ENCODE measurements around the gene LRMDA.

Gene LRMDA

GRCh38 chr10:76088980-76089379 lies 657.6 kb downstream of the LRMDA start:
- intact Hi-C loops (cut with DNase I), result no loop called here
- DNase-seq, result no peak

DNA sequence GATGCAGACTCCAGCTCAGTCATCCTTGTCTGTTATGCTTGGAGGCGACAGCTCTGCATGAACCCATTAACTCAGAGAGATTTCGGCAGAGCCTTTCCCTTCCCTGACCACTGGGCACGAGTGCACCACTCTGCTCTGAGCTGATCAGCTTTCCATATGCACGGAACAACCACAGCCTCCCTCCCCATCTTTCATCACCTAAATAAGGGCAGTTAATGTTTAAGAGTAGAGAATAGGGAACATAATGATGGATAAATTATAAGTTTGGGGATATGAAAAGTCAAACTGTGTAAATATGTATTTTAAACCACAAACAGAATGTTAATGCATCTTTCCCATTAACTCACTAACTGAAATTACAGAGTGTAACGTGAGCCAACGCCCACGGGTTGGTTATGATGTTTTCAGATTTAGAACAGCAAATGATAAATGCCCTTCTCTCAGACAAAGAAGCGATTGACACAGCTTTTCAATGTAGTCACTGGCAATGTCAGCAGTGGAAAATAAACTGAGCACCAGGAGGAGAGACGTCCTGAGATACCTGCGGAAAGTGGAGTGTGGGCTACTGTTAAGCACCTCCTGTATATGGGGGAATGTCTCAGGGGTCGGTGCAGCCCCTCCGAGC lies 658.2 kb downstream of the LRMDA start:
- intact Hi-C loops (cut with DNase I), result no loop called here
- DNase-seq, result no peak

DNA sequence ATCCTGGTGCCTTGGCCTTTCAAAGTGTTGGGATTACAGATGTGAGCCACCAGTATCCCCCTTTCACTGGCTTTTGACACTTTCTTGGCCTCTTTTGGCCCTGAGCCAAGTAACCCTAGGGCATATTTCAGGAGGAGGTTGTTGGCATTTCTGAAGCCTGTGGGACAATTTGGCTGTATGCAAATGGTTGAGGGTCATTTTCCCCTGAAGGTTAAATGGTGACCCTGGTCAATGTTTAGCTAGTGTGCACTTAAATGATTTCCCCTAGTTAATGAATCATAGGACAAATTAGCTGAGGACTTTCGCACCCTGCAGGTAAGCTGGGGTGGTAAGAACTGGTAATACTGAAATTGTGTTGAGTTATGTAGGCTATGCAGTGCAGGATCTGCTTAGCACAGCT lies 660.5 kb downstream of the LRMDA start:
- no peak for DNase-seq
- intact Hi-C loops (cut with DNase I), result no loop called here

DNA sequence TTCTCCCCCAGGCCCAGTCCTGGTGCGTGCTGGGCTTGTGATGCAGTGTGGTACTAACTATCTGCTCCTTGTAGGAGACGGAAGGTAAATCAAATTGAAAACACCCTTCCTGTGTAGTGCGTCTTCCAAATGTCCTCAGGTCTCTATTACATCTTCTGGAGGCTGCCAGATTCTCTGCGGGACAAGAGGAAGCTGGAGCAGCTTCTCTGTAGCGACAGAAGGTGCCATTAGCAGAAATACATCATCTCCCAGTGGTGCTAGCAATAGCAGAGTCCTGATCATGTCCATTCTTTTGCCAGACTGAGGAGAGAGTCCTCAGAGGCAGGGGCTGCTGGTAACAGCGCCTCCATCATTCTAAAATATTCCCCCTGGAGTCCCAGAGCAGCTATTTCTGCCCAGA lies 675.2 kb downstream of the LRMDA start:
- no peak for DNase-seq
- intact Hi-C loops (cut with DNase I), result no loop called here

DNA sequence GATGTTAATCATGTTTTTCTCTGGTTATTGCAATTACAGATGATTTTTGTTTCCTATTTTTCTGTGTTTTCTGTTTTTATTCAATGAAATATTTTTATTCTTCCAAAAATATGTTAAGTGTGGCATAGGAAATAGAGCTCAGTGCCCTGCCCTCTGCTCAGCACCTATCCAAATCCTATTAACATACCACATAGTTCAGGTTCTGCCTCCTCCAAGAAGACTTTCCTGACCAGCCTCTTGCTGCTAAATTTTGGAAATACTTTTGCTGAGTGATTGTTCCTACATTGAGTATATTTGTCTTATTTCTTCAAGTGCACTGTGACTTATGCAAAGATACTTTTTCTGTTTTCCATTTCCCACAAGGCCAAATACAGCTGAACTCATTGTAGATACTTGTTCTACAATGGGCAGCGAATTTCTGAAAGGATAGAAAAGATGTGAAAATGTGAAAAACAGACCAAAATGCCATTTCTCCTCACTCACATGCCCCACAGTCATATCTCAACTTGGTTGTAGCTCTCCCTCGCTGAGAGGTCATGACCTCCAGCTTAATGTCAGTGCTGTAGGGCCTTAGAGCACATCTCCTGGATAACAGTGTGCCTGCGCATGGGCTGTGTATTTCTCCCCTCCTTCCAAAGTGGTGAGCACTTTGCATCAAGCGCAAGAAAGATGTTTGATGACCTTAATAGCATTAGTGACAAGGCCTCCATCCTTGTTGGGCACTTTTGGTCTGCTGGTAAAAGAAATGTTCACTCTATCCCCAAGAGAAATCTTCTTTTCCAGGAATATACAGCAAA lies 677.3 kb downstream of the LRMDA start:
- intact Hi-C loops (cut with DNase I), result no loop called here
- no peak for DNase-seq

- no peak for DNase-seq
- intact Hi-C loops (cut with DNase I), result no loop called here
These were observed 680.0 kb downstream of the LRMDA start for GRCh38 chr10:76111404-76111803.

- no peak for DNase-seq
- intact Hi-C loops (cut with DNase I), result no loop called here
These were observed 680.8 kb downstream of the LRMDA start for GRCh38 chr10:76111986-76112825.

GRCh38 chr10:76112826-76113150 lies 681.4 kb downstream of the LRMDA start:
- intact Hi-C loops (cut with DNase I), result no loop called here
- no peak for DNase-seq

DNA sequence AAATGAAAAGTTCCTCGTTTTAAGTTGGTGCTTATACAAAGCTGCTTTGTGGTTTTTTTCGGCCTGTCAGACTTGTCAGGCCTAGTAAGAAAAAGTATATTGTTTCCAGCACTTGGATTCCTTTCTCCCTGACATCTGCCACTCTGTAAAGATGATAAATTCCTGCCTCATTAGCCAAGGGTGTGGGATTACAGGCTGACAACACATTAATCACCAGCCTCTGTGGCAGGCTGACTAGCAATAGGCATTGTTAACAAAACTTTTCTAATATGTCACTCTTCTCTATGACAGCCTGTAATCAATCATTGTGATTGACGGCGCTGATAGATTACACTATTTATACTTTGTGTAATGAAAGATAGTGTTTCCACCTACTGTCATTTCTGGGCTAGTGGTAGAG lies 682.5 kb downstream of the LRMDA start:
- no peak for DNase-seq
- intact Hi-C loops (cut with DNase I), result no loop called here

DNA sequence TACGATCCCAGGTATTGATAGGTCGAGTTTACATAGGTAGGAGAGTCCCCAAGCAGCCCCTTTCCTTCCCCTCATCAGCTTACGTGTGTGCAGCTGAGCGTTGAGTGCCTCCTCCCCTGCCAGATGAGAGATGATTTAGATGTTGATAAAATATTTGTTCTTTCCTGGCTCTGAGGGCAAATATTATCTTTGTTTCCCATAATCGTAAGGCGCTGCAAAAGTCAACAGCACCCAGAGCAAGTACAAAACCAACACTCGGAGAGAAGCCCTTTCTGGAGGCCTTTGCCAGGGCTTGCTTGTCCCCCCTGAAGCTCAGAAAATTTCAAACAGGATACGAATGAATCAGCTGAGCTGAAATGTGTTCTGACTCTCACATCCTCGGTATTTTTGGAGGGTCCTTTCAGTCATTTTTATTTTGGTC lies 683.2 kb downstream of the LRMDA start:
- no peak for DNase-seq
- intact Hi-C loops (cut with DNase I), result no loop called here

DNA sequence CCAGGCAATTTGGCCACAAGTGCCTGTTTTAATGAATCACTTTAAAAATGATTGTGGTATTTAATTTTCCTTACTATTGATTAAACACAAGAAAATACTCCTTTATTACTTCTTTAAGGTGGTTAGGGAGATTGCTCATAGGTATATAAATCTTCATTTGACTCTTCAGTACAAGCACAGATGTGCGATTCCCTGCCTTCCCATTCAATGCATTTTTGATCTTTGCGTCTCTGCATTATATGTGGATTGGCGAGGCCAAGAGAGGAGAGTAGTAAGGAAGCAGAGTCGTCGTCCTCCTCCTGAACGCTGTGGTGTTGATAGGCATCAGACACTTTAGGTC lies 683.7 kb downstream of the LRMDA start:
- no peak for DNase-seq
- intact Hi-C loops (cut with DNase I), result no loop called here

DNA sequence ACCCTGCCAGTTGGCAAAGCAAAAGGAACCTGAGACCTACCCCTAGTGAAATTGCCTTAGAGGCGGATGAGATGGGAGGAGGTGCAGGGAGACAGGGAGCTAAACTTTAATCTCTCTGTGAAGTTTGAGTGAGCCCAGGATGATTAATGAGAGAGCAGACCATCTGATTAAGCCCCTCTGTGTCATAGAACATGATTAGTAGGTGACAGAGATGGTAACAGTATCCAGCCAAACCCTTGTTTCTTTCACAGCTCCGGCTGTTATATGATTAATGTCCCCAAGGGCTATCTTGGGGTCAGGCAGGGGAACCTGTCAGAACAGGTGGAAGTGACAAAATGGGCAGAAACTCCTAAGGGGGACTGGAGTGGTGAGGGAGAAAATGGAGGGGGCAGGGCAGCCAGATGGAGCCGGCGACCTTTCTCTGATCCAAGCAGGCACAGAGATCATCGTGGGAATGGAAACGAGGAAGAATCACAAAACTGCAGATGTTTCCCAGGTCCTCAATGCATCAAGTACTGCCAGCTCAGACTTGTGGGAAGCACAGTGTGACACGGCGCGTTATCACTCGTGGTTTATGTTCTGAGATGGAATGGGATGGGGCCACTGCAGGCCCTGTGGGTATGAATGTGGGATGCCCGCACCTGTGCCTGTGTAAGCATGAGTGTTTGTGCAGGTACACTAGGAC lies 684.2 kb downstream of the LRMDA start:
- intact Hi-C loops (cut with DNase I), result no loop called here
- DNase-seq, result no peak

DNA sequence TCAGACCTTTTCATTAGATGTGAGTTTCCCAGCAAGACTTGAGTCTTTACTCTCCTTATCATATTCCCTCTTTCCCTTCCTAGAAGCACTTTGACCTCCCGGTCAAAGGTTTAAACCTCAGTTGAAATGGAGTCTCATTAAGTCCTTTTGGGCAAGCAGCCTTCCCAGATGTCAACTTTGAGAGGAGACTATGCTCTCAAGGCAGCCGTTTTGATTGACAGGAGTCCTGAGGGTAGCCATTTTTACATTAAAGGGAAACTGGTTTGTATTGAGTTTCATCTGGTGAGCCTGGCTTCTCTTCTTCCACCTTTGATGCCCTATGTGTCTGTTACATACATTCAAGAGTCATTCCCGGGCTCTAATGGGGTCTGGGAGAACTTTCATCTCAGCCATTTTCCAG lies 685.1 kb downstream of the LRMDA start:
- no peak for DNase-seq
- intact Hi-C loops (cut with DNase I), result no loop called here

- intact Hi-C loops (cut with DNase I), result no loop called here
- DNase-seq, result no peak
These were observed 686.5 kb downstream of the LRMDA start for GRCh38 chr10:76117949-76118348.

GRCh38 chr10:76119036-76119435 lies 687.6 kb downstream of the LRMDA start:
- intact Hi-C loops (cut with DNase I), result no loop called here

GRCh38 chr10:76119515-76119914 lies 688.1 kb downstream of the LRMDA start:
- intact Hi-C loops (cut with DNase I), result no loop called here
- DNase-seq, result no peak

More at GRCh38 chr10:76119036-76119435, 687.6 kb downstream of the LRMDA start:
- DNase-seq, result no peak

DNA sequence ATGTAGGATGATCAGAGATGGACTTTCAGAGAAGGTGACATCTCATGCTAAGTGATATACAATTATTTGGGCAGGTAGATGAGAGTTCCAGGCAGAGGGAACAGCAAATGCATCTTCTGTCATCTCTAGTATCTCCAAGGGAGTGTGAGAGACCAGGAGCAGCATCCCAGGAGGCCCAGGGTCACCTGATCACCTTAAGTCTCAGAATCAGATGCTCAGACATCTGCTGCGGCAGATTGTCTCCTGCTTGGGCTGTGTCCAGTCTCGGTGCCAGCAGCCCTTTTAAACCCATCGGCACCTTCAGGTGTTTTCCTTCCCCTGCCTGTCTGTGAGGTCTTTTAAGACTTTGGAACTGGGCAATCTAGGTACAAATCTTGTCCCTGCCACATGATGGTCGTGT lies 690.6 kb downstream of the LRMDA start:
- intact Hi-C loops (cut with DNase I), result no loop called here
- DNase-seq, result no peak

DNA sequence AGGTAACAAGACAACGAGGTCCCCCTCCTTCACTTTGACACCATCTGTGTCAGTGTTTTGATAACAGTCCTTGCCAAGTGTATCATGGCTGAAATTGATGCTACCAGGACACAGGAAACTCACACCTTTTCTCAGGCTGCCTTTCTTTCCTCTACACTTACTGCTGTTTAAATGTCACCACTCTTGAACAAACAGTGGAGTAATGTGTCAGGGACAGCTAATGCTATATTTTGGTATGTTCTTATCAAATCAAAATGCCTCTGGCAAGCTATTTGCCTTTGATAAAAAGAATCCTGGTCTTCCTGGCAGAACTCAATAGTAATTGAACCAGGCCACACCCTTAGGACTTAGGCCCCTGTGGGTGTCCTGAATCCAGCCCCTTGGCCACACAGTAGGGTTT lies 692.9 kb downstream of the LRMDA start:
- intact Hi-C loops (cut with DNase I), result no loop called here
- no peak for DNase-seq

- intact Hi-C loops (cut with DNase I), result no loop called here
- DNase-seq, result no peak
These were observed 694.5 kb downstream of the LRMDA start for GRCh38 chr10:76125900-76126299.
